DMS 273 (cell line): Measurements from ENCODE around the gene TMEM204.

ENCODE experiments used
- DNase-seq: peaks from one replicate; lab custom pipeline; 2025; ENCODE audit not compliant: unreplicated experiment; lab: John Stamatoyannopoulos, UW

Gene TMEM204

DNA sequence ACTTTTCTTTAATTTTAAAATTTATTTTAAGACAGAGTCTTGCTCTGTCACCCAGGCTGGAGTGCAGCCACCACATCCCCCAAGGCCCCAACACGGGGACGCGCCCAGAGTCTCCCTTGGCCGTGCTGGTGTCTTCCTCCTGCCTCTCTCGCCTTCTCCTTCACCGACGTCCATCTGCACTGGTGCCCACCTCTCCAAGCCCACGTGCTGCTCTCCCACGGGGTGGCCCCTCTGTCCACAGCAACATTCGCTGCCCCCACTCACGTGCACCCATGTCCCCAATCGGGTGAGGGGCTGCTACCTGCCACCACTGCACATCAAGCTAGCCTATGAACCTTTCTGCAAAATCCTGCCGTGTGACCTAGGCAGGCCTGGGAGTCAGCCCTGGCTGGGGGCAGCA, 3.1 kb downstream of the TMEM204 start:
- no peak for DNase-seq

DNA sequence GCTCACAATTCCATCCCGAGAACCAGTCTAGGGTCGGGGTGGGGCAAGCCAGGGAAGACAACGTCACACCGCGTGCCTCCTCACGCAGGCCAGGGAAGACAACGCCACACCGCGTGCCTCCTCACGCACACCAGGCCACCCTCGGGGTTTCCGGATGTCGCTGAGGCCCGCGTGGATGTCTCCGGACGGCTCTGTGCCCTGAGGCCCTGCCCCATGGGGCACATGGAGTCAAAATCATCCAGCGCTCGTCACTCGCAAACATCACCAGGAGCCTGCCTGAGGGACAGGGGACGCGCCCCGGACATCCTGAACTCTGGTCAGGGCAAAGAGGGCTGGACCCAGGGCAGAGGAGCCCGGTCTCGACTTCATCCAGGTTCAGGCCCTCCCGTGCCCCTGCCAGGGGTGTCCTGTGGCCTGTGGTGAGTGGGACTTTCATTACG, 3.7 kb downstream of the TMEM204 start:
- DNase-seq: no peak

DNA sequence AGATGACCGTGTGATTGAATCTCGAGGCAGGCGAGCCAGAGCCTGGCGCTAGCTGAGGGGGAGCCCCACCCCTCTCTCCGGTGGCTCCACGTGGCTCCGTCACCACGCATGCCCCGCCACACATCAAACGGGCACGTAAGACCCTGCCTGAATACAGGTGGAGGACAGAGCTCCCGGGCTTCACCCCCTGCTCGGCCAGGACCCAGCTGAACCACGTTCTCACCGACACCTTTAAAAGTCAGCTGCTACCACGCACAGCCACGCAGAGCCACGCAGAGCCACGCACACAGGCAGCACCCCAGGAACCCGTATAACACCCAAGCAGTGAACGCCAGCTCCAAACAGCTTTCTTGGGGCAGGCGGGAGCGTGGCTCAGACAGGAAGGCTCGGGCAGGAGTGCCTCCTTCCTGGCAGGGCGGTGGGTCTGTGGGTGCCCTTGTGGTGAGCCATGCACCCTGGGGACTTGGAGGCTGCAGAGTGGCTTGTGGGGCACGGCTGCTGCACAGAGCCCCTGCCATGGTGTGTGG, 4.4 kb downstream of the TMEM204 start:
- DNase-seq: no peak

DNA sequence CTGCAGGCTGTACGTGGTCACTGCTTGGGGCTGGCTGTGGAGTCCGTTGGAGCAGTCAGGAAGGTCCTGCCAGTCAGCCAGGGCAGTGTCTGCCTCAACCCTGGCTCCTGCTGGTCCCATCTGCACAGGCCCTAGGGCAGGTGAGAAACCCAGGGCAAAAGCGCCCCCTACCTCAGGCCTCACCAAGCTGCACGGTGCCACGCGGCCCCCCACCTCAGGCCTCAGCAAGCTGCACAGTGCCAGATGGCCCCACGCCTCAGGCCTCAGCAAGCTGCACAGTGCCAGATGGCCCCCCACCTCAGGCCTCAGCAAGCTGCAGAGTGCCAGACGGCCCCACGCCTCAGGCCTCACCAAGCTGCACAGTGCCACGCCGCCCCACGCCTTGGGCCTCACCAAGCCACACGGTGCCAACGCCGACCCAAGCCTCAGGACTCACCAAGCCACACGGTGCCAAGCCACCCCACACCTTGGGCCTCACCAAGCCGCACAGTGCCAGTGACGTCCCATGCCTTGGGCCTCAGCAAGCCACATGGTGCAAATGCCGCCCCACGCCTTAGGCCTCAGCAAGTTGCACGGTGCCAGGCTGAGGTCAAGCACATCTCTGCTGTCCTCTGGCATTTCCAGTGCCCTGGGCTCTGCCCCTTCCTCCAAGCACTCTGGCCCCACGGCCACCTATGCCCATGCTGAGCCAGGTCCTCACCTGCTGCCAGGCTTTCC, 5.5 kb downstream of the TMEM204 start:
- DNase-seq: peak; percentile 99

DNA sequence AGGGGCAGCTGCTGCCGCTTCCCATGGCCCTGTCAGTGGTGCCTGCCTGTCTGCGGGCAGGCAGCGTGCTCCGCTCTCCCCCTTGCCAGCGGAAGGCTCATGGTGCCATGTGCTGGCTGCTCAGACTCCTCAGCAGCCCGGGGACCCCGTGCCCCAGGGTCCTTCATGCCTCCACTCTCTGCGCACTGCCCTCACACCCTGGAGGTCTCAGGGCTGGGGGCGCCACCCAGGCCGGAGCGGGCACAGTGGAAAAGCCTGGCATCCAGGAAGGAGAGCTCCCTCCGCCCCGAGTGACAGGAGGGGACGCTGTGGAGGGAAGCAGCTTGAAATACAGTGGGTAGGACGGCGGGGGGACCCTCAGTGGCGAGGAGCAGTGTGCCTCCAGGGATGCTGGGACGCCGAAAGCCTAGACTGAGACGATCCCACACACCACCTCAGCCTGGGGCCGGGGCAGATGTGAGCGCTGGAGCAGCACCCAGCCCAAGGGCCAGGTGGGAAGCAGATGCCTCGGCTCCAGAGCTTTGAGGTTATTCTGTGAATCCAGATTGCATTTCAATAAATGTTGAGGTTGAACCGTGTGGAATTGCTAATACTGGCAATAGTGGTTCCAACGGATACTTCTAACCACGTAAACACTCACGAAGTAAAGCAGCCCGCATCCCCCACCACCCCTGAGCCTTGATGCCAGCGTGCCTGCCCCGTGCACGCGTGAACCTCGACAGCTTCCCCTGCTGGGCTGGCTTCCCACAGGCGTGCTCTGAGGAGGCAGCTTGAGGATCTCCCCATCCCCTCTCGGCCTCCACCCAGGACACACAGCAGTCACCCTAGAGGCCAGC, 6.5 kb downstream of the TMEM204 start:
- DNase-seq: peak; percentile 86

DNA sequence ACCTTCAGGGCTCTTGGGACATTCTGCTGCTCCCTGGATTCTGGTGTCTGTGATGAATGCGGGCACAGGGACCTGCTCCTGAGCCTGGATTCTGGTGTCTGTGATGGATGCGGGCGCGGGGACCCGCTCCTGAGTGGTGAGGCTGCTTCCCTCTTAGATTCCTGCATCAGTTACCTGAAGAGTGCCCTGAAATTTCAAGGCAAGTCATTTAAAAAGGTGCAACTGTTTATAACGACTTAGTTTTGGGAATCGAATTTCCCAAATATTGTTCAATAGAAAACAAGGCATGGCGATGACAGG, 7.0 kb downstream of the TMEM204 start:
- no peak for DNase-seq

DNA sequence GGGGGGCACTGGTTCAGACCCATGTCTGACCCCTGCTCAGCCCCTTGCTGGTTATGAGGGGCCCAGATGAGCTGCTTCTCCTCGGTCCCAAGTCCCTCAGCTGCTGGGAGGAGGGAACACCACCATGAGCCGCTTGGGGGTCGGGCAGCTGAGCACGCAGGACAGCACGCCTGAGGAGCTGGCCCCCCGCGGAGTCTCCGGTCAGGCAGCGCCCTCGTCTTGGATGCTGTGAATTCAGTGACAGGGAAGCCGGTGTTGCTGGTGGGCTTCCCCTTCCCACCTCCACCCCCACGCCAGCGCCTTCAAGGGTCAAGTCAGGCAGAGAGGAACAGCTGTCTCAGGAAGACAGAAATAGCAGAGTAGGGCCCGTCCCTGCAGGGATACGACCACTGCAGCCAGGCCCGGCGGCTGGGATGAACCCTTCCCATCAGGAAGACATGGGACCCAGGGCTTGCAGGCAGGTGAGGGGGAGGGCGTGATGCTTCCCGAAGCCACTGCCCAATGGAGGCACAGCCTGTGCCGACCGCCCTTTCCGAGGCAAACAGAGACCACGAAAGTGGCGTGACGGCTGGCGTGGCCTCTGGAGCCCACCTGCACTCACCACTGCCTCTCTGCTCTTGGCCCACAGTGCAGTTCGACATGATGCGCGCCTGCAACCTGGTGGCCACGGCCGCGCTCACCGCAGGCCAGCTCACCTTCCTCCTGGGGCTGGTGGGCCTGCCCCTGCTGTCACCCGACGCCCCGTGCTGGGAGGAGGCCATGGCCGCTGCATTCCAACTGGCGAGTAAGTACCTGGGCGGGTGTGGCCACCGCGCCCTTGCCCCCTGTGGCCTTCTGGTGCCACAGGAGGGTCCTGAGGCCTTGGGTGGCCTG, 8.1 kb downstream of the TMEM204 start:
- DNase-seq: no peak

DNA sequence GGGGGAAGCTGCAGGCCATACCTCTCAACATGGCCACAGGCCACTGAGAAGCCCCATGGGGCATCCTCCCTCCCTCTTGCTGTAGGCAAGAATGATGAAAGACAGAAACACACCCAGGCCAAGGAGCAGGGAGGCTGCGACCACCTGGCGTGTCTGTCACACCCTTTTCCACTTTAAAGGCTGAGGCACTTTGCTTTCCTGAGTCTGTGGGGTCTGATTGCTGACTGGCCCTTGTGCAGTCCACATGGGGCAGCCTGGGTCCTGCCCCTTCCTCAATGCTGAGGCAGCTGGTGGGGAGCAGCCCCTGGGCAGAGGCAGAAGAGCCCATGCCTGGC, 8.7 kb downstream of the TMEM204 start:
- no peak for DNase-seq

DNA sequence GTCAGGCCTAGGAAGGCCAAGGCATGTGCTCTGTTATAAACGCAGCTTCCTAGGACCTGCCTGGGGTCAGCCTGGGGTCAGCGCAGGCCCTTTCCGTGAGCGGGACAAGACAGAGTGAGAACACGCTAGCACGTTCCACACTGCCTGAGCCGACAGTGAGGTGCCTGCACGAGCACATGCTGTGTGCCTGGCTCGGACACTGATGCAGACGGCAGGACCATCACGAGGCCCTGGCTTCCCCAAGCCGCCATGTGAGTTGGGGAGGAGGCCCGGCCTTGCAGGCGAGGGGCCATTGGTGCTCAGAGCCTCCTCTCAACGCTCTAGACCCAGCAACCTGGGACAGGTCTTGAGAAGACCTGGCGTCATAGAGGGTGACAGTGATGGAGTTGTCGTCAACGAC, 9.1 kb downstream of the TMEM204 start:
- no peak for DNase-seq

DNA sequence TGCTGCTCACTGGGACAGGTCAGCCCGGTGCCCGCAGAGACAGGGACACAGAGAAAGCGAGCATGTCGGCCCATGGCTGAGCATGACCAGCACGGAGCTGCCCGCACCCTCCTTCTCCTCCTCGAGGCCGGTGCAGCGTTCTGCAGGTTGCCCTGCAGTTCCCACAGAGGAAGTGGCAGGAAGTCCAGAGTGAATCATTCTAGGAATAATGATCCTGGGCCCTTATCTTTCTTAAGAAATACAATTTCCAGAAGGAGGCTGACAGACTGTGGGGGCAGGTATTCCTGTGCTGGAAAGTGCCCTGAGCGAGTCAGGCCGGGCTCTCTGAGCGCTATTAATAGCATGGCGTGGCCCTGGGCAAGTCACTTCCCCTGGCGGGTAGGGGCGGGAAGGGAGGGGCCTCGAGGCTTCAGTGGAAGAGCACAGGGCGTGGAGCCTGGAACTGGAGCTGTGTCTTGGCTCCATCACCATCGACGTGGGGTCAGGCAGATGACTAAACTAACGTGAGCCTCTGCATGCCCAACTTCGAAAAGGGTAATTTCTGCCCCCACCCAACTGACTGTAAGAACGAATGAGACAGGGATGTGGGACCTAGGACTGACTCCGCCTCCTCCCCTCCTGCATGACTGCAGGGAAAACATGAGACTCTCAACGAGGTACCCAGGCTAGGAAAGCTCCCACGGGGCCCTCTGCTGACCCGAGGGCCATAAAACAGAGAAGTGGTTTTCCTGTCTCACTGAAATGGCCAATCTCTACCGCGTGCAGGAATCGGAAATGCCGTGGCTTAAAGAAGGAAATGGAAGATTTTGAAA, 9.8 kb downstream of the TMEM204 start:
- peak; percentile 44 for DNase-seq

DNA sequence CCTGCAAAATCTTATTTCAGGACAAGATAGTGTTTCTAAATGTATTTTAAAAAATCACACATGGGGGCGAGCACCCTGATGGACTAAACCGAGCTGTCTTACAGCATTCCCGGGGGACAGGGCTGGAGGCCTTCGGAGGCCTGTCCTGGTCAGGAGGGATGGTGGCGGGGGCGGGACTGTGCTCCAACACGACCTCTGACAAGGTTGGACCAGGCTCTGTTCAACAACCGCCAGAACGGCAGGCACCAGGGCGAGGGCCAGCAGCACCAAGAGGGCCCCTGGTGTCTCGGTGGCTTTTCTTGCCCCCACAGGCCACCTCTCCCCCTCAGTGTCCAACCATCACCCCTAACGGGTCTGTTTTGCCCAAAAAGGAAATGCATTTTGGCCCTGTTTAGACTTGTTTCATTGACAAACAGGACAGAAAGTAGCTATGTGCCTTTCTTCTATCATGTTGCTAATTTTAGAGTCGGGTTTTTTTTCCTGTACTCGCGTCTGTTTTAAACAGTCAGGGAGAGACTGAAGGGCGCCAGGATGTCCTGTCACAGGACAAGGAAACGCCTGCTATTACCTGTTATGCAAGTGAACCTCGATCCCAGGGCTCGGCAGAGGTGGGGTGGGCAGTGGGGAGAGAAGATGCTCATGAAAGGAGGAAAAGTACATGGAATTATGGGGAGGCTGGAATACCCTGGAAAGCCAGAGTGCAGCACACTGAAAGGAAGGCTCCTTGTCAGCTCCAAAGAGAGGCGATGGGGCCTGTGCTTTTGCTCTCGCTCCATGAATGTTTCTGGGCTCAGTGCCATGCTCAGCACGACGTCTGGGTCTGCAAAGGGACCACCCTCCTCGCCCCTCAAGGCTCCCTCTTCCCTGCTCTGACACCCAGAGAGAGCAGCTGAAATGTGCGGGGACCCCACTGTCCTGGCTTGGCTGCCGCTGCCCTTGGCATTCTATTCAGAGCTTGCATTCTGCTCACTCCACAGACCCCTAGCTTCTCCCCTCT, 11.9 kb downstream of the TMEM204 start:
- DNase-seq: no peak

DNA sequence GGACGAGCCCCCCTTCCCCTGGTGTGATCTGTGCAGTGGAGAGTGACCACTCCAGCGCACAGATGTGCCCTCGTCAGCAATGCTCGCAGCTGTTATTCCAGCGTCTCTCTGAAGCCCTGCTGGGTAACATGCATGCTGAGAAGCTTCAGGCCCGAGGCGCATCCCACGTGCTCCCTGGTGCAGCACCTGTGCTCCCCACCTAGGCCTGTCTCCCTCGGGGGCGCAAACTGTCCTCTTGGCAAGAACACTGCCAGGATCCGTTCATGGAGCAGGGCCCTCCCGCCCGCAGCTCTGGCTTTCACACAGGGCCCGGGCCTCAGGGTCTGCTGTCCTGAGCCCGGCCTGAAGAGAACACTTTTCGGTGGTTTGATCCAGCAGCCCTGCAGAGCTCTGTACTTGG, 13.0 kb downstream of the TMEM204 start:
- DNase-seq: no peak

DNA sequence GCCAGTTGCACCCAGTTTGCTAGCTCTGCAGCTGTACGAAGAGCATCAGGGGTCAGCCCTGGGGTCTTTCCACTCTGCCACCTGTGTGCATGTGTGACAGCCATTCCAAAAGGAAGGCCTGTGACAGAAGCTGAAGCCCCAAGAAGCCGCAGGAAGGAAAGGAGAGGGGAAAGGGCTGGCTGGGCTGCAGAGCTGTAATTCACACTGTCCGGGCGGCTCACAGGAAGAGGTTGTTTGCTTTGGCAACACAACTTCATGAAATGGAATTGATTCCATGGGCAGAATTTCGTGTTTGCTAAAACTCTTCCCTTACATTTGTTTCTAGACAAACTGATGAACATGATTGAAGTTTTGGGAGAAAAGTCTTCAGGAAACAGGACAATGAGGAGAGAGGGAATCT, 14.8 kb downstream of the TMEM204 start:
- DNase-seq: no peak

DNA sequence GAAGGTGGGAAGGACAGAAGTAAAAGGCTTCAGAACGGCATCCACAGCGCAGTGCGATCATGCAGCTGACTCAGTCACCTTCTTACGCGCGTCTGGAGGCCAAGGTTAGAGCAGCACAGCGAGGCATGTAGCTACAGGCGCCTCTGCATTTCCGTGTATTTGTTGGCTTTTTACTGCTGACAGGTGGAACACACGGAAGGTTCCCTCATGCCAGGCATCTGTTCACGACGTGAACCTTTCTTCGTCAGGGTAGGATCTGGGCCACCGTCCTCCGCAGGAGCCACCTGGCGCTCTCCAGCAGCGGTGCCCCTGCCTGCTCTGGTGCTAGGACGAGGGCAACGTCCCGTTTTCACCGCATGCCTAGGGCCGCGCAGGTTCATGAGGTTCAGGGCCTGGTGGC, 15.3 kb downstream of the TMEM204 start:
- no peak for DNase-seq

DNA sequence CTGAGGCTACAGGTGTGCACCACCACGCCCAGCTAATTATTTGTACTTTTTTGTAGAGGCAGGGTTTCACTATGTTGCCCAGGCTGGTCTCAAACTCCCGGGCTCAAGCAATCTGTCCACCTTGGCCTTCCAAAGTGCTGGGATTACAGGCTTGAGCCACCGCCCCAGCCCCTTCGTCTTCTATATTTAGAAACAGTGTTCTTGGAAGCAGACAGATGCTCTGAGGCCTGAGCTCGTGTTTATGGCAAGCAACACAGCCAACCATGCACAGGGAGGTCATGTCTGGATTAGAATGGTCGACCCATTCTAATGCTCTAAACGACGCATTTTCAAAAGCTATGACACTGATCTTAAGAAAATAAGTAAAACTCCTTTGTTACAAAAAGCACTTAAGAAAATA, 16.6 kb downstream of the TMEM204 start:
- no peak for DNase-seq

DNA sequence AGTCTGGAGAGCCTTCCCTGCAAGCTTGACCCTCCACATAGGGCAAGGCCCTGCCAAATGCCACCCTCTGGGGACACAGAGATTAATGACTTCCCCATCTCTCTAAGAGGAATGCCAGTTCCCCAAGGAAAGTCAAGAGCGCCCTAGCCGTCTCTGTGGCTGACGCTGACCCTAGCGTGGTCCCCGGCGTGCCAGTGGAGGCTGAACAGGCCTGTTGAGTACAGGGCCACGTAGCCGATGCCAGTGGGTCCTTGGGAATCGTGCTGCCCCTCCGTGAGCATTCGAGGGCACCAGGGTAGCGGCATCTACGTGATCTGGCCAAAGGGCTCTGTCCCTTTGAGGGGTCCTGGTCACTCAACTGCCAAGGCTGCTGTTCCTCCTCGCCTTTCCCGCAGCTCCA, 17.2 kb downstream of the TMEM204 start:
- DNase-seq: no peak

DNA sequence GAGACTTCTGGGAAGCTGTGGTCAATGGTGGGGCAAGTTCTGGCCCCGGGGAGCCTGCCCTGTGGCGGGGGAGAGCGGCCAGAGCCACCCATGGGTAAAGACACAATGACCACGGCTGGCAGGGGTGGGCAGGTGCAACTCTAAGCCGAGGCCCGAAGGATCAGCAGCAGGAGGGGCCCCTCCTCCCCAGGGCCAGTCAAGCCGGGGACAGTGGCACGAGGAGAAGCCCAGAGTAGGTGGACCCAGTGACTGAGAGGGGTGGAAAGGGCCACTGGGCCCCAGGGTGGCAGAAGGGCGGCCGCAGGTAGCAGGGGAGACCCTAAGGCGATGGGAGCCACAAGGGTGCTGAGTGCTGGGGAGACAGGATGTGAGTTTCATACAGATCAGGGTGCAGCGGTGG, 17.7 kb downstream of the TMEM204 start:
- DNase-seq: no peak

DNA sequence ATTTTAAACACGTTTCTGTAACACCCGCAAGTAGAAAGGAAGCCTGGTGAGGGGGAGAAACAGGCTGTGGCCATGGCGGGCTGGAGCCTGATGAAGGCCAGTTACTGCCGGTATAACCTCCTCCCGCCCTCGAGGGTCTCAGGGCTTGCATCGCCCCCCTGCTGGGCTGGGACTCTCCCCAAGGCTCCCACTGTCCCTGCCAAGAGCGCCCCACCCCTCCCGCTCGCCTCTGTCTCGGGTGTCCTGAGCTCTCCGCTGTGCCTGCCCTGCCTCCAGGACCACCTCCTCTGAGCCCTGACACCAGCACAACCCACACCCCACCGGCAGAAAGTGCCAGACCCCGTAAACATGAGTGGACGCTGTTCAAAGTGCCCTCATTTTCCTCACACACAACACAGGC, 18.7 kb downstream of the TMEM204 start:
- DNase-seq: no peak

DNA sequence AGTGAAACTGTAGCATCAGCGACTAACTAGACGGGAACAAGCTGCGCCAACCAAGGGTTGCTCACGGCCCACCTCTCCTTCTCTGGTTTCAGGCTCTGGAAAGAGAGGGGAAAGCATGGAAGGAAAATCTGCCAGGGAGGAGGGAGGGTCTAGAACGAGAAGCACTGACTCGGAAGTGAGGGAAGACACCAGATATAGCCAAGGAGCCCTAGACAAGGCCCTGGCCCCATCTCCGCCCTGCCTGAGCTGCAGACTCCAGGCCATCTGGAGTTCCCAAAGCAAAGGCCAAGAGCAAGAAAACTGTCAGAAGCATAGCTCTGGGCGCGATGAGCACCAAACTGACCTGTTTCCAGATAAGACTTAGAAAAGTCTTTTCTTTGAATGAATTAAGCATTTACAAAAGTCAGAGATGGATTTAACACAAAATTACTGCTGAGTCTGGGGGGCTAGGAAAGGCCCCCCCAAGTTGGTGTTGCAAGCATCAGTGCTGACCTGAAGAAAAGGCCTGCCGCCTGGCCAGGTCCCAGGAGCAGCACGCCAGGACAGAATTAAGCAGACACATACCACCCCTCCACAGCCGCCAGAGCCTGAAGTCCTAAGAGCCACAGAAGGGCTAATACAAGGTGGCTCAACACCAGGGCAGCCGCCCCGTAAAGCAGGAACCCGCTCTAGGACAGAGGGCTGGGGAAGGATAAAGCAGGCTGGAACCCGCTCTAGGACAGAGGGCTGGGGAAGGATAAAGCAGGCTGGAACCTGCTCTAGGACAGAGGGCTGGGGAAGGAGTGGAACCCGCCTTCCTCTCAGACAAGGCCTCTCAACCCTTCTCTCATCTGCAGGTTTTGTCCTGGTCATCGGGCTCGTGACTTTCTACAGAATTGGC, 20.7 kb downstream of the TMEM204 start:
- no peak for DNase-seq
